NCI-H1092 treated with DMSO at 0.1 percent for 48 hours (cell line): Measurements from ENCODE around the gene CRAT.
"Not testable (repeated sequence)": the region's sequence is repeated elsewhere in the genome, so short reads cannot be mapped to it uniquely, and the experiment has no call there.

Experiments used
- DNase-seq: peaks from one replicate; lab custom pipeline; 2025; lab: John Stamatoyannopoulos, UW

The CRAT gene

GRCh38 chr9:129138476-129139232, 28.1 kb upstream of the CRAT start:
- DNase-seq = no peak

DNA sequence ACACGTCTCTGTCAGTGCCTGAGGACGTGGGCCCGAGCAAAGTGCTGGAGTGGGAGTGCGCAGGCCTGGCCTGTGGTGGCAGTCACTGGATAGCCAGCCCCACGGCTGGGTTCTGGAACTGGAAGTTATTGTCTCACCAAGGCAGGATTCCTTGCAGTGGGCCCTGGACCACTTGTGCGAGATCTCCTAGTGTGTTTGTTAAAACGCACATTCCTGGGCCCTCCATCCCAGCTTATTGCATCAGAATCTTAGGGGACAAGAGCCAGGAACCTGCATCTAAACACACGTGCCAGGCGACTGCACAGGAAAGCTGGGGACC, 27.5 kb upstream of the CRAT start:
- no peak for DNase-seq

- DNase-seq = no peak
Measured at GRCh38 chr9:129137292-129138143, 26.9 kb upstream of the CRAT start.

DNA sequence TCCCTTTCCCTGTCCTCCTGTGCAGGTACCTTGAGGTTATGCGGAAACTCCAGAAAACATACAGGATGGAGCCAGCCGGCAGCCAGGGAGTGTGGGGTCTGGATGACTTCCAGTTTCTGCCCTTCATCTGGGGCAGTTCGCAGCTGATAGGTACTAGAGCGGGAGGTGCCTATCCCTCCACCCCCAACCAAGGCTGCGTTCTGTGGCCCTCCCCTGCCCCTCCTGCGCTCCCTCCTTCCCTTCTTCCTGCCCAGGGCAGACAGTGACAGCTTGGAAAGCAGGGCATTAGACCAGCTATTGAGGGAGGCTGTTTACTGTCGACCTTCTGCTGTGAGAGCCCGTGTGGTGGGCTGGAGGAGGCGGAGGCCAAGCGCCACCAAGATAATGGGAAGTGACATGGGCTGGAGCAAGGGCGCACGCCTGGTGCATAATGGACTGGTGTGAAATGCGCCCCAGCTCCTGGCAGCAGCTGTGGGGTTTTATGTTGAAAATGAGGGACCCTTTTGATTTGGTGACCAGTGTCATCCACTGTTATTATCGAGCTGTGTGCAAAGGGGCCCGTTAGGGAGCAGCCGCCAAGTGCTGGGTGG, 25.9 kb upstream of the CRAT start:
- no peak for DNase-seq

DNA sequence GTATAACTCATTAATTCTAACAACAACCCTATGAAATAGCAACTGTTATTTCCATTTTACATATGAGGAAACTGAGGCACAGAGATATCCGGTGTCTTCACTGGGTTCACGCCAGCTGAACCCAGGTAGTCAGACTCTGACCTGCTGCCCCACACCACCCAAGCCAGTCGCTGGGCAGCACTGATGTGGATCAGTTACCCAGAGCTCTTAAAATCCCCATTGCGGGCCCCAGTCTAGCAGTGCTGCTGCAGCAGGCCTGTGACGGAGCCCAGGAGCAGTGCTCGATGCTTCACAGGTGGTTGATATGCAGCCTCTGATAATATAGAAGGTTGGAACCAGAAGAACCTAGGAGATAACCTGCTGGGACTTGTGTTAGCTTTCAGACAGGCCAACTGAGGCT, 24.9 kb upstream of the CRAT start:
- no peak for DNase-seq

DNA sequence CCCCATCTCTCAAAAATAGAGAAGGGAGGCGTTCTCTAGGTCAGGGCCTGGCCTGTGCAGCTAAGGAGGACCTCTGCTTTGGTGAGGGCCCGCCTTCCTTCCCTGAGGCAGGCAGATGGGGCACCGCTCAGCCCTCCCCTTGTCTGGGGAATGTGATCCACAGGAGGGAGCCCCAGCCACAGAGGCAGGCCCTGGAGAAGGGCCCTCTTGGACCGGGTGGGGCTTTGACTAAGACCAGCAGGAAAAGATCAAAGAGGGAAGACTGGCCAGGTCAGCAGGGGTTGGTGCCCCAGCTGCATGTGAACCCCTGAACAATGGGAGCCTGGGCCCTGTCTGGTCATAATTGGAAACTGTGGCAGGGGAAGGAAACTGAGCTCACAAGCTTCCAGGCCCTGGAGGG, 22.5 kb upstream of the CRAT start:
- DNase-seq = no peak

- DNase-seq = peak; percentile 31
Measured at GRCh38 chr9:129131300-129132145, 20.9 kb upstream of the CRAT start.

DNA sequence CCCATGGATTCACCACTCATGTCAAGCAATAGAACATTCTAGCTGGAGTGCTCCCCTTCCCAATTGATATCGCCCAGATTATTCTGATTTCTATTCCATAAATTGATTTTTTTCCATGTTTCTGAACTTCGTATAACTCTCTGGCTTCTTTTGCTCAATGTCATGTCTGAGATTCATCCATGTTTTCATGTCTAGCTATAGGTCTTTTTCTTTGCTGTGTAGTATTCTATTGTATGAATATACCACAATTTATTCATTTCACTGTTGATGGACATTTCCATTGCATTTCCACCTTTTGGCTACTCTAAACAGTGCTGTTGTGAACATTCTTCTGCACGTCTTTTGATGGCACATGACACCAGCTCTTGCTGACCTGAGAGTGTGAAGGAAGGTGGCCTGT, 20.2 kb upstream of the CRAT start:
- no peak for DNase-seq

- DNase-seq = not testable (repeated sequence)
Measured at GRCh38 chr9:129130271-129130670, 19.7 kb upstream of the CRAT start.

DNA sequence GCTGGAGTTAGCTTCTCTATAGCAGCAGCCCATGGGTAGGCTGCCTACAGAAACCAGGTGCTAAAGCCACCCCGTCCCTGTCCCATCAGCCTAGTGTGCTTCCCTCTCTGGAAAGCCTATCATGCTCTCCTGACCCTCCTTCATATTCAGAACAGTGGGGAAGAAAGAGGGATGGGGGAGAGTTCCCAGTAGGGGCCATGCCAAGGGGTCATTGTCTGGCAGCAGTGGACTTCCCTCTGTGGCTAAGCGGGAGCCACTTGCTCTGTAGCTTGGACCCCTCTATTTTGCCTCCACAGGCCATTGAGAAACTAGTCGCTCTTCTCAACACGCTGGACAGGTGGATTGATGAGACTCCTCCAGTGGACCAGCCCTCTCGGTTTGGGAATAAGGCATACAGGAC, 18.1 kb upstream of the CRAT start:
- DNase-seq = no peak

DNA sequence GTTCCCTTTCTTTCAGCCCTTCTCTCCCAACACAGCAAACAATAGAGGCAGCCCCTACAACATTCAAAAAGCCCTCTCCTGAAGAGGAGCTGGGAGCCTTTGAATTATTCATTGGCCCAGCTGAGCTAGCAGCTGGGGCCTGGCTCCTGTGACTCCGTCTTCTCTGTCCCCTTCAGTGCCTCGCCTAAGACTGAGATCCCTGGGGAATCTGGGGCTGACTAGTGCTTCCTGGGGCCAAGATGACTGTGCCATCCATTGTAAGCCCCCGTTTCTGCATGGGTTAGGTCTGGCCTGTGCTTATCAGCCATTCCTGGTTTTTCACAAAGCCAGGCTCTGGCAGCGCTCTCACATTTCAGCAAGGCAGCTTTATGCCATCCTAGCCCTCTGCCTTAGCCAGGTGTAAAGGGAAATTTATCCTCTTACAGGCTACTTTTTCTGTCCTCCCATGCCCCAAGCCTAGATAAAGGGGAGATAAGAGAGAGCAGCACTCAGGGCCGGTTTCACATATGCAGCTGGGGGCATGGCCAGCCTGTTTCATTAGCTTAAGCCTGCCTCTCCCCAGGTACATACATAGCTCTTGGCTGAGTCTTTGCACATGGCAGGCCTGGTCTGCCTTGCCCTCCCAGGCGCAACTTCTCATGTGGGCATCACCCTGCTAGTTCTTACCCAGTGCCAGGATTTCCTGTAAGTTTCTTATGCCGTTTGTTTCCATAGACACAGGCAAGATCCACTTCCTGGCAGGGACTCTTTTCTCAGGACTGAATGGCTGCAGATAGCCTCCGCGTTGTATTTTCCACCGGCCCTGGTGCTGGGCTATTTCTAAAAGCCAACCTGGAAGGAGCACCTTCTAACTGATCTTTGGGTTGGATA, 16.4 kb upstream of the CRAT start:
- DNase-seq = no peak

GRCh38 chr9:129125478-129125877, 14.9 kb upstream of the CRAT start:
- no peak for DNase-seq

- DNase-seq = no peak
Measured at GRCh38 chr9:129124506-129125069, 14.0 kb upstream of the CRAT start.

DNA sequence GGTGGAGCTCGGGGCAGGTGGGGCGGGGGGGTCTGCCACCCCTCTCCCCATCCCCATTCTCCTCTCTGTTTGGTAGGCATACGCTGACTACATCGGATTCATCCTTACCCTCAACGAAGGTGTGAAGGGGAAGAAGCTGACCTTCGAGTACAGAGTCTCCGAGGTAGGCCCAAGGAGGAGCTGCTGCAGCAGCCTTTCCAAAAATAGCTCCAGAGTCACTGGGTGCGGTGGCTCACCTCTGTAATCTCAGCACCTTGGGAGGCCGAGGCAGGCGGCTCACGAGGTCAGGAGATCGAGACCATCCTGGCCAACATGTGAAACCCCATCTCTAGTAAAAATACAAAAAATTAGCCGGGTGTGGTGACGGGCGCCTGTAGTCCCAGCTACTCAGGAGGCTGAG, 12.4 kb upstream of the CRAT start:
- not testable (repeated sequence) for DNase-seq

- no peak for DNase-seq
Measured at GRCh38 chr9:129122133-129122532, 11.5 kb upstream of the CRAT start.

GRCh38 chr9:129121483-129121882, 10.9 kb upstream of the CRAT start:
- DNase-seq = no peak

DNA sequence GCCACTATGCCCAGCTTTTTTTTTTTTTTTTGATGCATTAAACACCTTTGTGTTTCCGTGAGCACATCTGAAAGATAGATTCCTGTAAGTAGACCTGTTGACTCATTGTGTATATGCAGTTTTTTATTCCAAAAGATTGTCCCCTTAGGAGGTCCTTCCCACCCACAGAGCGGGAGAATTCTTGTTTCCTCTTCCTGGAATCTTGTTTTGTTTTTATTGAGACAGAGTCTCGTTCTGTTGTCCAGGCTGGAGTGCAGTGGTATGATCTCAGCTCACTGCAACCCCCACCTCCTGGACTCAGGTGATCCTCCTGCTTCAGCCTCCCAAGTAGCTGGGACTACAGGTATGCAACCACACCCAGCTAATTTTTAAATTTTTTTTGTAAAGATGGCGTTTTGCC, 8.2 kb upstream of the CRAT start:
- DNase-seq = no peak

DNA sequence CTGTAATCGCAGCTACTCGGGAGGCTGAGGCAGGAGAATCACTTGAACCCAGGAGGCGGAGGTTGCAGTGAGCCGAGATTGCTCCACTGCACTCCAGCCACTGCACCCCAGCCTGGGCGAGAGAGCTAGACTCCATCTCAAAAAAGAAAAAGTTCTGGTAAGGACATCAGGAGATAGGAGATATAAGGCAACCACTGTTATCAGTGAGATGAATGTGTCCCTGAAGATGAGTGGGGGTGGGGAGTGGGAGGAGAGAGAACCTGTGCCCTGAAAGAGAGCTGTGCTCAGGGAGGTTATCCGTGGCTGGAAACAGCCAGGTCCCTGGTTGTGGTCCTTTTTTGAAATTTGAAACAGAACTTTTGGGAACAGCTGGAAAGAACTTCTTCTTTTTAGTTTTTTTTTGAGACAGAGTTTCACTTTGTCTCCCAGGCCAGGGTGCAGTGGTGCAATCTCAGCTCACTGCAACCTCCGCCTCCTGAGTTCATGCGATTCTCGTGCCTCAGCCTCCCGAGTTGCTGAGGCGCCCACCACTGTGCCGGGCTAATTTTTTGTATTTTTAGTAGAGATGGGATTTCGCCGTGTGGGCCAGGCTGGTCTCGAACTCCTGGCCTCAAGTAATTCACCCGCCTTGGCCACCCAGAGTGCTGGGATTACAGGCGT, 3.2 kb upstream of the CRAT start:
- no peak for DNase-seq

- not testable (repeated sequence) for DNase-seq
Measured at GRCh38 chr9:129112526-129112925, 1.9 kb upstream of the CRAT start.

DNA sequence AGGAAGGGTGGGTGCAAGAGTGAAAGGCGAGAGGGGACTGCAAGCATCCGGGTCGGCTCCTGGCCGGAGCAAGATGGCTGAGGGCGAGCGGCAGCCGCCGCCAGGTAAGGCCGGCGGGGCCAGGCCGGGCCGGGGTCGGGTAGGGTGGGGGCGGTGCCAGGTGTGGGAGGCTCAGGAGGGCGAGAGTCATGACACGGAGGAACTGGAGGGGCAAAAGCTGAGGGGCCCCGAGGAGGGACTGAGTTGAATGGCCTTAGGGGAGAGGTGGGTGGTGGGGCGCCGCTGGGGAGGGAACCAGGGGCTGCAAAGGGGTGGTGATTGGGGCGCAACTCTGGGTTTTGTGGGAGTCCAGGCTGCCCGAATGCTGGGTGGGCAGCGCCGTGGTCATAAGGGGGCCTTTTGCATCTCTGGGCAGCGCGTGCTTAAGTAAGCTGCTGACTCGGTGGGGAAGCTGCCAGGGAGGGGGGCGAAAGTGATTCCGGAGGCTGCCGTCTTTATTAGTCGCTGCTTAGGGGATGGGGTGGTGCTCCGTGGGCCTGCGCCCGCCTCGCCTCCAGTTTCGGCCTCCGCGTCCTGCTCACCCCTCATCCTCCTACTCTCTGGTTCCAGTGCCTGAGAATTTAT, 1.0 kb upstream of the CRAT start:
- peak; percentile 43 for DNase-seq
